Stimulated activated CD8-positive, alpha-beta memory T cell treated with anti-CD3 and anti-CD28 coated beads, Interleukin-12 subunit alpha, Interleukin-12 subunit beta, amount 100 ng/mL, for 1 hour (primary cell): ENCODE measurements around the gene FANCF.
"Not testable (repeated sequence)": the region's sequence is repeated elsewhere in the genome, so short reads cannot be mapped to it uniquely, and the experiment has no call there.

Experiments used
- DNase-seq: peaks from one replicate; pipeline ENCODE4 v3.0.0-alpha.2; 2020; ENCODE audit warnings: low read depth

The FANCF gene, protein sequence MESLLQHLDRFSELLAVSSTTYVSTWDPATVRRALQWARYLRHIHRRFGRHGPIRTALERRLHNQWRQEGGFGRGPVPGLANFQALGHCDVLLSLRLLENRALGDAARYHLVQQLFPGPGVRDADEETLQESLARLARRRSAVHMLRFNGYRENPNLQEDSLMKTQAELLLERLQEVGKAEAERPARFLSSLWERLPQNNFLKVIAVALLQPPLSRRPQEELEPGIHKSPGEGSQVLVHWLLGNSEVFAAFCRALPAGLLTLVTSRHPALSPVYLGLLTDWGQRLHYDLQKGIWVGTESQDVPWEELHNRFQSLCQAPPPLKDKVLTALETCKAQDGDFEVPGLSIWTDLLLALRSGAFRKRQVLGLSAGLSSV

DNA sequence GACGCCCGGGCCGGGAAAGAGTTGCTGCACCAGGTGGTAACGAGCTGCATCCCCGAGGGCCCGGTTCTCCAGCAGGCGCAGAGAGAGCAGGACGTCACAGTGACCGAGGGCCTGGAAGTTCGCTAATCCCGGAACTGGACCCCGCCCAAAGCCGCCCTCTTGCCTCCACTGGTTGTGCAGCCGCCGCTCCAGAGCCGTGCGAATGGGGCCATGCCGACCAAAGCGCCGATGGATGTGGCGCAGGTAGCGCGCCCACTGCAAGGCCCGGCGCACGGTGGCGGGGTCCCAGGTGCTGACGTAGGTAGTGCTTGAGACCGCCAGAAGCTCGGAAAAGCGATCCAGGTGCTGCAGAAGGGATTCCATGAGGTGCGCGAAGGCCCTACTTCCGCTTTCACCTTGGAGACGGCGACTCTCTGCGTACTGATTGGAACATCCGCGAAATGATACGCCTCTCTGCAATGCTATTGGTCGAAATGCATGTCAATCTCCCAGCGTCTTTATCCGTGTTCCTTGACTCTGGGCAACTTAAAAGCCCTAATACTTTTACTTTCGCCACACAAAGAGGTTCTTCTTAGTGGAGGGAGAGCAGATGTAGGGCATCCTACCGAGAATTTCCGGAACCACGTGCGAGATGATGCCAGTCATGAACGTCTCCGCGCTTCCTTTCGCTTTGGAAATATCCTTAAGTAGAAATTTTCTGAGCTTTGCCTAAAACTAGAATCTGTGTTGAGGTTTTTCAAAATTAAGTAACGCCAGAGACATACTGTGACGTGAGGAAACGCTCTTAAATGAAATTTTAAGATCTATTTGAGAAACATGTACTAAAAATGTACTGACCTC is at the start of gene FANCF:
TSS of gene FANCF (minus strand) at position 376 of the 840 bp plus-strand sequence. CDS start at position 363, 13 bp downstream.
- DNase-seq: peak; percentile 94

DNA sequence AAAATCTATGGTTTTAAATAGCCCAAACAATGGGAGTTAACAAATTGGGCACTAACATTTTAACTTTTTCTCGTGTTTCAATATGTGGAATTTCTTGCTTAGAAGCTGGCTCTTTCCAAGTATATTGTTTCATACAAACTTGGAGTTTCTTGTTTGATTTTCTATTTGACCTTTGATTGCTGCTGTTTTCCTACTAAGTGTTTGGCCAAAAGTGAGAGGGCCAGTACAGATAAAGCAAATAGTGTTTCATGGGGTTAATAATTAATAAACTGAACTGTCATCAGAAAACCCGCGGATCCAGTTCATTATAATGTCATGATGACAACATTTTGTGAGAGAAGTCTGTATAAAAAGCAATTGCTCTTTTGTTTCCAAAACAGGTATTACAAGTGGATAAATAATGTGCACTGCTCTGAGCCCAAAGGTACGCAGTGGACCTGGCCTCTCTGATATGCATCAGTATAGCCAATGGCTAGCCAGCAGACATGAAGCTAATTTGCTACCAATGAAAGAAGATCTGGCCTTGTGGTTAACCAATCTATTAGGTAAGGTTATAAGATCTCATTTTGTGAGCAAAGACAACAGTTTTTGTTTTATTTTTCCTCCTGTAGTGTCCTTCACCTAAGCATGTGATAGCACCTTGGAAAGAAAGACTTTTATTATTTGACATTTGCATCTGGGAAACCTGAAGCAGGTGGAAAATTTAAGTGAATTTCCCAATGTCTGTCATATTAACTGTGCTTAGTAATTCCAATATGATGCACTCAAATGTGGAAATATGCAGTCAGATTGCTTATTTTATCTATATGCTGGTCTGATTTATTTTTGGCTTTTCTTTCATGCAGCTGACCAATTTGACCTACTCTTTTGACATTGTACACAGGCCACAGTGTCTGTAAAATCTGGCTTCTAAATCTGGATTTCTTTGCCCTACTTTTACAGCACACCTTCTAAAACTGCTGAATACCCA is 49.1 kb upstream of the FANCF start:
- no peak for DNase-seq

DNA sequence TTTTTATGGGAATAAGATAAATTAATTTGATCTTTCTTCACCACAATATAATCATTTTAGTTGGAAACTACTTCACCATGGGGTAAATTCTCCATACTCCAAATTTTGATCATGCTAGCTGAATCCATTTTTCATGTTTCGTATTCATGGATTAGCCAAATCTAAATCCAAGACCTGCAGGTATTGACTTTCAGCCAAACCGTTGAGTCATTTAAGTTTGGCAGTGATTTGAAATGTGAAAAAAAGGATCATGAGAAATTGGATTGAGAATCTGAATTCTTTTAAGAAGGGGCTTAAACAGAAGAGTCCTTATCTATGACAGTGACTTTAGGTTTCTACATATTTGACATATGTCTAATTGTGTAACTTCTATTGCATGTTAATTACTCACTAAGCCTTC is 46.1 kb upstream of the FANCF start:
- DNase-seq: no peak

DNA sequence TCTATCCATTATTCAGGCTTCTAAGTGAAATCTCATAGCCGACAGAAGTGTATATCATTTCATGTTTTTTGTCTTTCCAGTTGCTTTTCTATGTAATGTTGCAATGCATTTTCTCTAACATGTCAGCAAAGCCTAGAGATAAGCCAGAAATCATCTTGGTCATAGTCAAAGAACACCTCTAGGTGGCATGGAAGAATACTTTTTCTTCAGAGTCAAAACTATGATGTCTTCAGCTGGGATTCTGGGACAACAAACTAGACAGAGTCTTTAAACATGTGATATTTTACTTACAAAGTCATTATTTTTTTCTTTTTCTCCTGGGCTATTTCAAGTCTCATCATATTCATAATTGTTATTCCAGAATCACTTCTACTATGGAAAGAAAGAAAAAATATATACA is 45.2 kb upstream of the FANCF start:
- DNase-seq: no peak

DNA sequence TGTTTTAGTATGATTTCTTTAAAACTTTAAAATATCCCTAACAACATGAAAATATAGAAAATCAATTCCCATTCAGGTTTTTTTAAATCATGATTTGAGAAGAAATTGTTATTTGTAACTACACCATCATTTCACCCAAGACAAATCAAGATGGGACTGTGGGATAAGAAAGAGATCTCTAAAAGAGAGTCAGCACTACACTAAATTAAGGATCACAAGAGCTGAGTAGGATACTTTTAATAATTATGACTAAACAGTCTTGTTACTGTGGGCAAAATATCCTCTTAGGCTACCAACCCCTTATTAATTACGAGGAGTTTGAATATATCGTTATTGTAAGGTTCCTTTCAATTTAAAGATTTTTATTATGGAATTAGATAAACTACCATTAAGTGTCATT is 43.7 kb upstream of the FANCF start:
- DNase-seq: no peak

DNA sequence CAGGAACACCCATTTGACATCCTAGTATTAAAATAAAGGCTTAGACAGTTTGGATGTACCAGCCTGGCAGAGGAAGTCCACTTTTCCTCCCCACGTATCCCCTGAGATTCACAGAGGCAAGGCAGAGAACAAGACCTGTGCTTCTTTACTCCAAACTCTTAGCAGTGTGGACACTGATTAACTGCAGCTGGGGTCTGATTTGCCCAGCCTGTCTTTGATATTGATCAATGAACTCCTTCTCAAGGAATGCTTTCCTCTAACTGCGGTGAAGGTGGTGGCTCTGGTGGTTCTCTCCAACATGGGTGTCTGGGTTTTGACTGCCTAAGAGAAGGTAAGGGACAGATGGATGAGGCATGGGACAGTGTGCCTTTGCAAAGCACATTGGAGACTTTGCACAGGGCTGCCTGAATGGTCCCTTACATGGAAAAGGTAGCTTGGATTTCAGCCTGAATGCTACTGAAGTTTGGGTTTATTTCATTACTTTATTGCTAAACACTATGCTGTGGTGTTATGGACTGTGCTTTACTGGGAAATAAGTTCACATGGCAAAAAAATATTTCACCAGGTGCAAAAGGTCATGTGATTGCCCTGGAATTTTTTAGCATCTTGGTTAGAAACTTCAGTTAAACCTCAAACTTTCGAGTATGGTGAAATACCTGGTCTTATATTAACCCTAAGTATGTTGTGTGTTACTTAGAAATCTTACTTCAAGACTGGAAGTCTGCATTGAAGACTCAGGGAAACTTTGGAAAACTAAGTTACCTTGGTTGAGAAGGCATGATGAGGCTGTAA is 42.6 kb upstream of the FANCF start:
- no peak for DNase-seq

DNA sequence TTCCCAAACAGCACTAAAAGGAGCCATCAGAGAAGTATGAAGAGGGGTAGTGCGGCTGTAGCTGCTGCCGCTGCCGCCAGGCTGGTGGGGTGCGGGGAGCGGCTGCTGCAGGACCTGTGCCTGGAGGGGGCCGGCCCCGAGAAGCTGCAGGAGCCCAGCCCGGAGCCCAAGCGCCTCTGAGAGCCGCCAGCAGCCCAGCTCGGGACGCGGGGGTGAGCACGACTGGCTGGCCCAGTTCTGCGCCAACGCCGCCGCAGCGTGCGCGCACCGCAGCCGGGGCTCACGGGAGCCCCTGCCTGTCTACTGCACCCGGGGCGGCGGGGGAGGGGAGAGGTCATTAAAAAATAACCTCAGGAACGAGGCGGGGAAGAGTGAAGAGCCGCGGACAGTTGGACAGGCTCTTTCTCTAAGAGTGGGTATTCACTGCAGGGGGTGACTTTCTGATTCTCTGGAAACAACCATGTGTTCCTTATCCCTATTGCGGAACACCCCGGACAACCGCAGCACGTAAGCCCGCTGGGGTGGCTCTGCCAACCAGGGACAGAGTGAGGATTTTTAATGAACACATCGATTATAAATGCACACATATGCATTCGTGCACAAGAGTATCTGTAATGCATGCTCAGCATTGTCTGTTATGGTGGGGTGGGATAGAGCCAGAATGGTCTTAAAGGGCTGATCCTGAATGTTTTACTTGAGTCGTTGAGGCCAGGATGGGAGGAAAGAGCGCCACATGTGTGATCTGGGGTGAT is 41.2 kb upstream of the FANCF start:
- no peak for DNase-seq

DNA sequence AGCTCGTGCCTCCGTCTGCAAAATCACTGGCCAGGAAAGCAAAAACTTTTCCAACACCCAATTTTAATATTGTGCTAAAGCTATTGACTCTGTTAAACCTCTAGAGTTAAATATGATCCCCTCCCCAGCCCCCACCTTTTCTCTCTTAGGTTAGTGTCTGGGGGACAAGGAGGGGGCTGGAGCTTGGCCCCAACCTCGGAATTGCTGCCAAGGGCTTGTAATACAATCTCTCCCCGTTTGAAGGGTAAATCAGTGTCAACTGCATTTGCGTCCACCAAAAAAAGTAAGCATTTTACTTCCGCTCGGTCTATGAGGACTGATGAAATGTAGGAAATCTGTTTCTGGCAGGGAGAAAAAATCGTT is 40.7 kb upstream of the FANCF start, which contains the start of gene GAS2:
TSS of gene GAS2 (plus strand) at position 287 of the 363 bp plus-strand sequence. CDS start 8,259 bp downstream, outside the sequence.
- DNase-seq: no peak

DNA sequence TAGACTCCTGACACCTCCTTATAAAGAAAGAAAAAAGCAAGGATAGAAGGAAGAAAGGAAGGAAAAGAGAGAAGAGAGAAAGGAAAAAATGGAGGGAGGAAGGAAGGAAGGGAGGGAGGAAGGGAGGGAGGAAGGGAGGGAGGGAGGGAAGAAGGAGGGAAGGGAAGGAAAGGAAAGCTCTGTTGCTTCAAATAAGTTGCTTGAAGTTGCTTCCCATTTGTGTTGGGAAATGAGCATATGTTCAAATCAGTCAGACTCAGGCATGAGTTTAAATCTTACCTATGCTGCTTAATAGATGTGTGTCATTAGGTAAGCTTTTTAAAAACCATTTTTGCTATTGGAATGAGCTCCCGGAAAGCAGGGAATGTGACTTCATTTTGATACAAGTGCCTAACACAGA is 34.2 kb upstream of the FANCF start:
- no peak for DNase-seq

DNA sequence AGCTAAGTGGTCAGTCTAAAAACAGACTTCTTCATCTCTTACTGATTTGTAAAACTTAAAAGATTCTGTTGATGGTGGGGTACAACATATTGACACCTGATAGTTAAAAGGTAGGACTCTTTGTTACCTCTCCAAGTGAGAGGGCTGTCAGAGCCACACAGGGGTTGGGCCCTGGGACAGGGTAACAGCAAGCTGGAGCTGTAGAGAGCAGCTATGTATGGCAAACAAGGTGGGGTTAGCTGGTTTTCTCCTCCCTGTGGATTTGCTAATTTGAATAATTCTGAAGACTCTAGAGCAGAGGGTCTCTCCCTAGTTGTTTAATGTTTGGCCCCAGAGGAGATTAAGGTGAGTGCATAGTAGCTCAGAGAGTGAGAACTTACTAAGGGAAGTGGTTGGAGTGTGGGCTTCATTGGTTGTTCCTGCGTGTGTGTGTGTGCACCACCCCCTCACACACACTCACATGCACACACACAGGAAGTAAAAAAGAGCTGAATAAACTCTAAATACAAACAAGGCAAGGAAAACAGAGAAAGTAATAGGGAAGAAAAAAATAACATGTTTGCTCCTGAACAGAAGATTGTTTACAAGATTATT is 31.6 kb upstream of the FANCF start:
- no peak for DNase-seq

DNA sequence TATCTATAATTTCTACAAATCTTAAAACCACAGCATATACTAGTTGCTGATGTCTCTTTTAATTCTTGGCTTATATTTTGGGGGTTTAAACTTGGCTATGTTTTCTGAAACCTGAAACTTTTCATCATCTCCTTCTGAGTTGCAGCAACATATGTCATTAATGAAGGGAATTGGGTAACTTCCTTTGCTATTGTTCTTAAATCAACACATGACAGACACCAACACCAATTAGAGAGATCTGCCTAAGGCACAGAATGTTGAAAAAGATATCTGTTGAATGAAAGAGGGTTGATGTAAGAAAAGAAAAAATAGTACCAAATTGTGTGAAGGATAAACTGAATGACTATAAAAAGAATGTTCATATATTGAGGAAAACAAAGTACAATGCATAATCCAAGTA is 30.5 kb upstream of the FANCF start:
- DNase-seq: no peak

DNA sequence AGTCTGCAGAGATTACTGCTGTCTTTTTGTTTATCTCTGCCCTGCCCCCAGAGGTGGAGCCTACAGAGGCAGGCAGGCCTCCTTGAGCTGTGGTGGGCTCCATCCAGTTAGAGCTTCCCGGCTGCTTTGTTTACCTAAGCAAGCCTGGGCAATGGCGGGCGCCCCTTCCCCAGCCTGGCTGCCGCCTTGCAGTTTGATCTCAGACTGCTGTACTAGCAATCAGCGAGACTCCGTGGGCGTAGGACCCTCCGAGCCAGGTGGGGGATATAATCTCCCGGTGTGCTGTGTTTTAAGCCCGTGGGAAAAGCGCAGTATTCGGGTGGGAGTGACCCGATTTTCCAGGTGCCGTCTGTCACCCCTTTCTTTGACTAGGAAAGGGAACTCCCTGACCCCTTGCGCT is 26.7 kb upstream of the FANCF start:
- DNase-seq: not testable (repeated sequence)

DNA sequence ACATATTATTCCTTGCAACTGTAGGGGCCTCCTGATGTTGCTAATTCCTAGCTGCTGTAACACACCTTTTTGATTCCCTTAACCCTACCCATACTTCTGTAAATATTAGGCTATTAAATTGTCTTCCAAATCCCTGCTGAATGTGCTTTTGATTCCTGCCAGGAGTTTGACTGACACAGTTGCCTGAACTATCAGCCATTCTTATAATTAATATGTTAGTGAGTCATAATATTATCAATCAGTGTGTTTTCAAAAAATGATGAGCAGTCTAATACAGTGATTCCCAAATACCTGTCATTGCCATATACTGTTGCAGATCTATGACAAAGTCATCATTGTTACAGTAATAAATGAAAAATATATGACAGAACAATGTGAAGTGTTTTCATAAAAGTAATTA is 15.9 kb upstream of the FANCF start:
- no peak for DNase-seq

DNA sequence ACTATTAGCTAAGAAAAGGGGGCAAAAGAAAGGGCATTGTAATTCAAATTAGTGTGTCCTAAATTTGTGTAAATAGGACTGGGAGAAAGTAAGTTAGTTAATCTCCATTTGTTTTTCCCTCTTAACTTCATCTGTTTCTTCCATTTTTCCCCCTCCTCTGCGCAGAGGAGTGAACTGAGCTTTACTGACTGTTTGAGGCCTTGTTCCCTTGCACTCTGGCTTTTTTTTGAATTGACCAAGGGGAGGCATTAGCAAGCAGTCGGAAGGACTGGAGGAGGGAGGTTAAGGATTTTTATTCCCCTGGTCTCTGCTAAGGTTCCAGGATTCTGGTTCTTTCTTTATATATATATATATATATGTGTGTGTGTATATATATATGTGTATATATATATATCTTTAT is 15.2 kb upstream of the FANCF start:
- no peak for DNase-seq

DNA sequence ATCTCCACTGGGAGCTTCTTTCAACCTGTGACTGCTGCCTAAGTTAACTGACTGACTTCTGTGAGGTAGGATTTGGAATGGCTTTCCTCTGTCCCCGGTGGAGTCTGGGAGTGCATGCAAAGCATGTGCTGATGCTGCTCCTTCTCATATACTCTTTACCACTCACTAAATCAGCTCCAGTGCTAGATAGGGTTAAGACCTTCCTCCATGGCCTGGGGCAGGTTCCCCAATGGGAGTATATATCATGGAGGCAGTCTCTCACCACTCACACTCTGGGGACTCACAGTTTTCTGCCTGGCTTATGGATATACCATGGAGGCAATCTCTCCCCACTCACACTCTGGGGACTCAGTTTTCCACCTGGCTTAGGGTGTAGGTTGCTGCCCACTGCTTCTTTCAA is 10.1 kb upstream of the FANCF start:
- no peak for DNase-seq

DNA sequence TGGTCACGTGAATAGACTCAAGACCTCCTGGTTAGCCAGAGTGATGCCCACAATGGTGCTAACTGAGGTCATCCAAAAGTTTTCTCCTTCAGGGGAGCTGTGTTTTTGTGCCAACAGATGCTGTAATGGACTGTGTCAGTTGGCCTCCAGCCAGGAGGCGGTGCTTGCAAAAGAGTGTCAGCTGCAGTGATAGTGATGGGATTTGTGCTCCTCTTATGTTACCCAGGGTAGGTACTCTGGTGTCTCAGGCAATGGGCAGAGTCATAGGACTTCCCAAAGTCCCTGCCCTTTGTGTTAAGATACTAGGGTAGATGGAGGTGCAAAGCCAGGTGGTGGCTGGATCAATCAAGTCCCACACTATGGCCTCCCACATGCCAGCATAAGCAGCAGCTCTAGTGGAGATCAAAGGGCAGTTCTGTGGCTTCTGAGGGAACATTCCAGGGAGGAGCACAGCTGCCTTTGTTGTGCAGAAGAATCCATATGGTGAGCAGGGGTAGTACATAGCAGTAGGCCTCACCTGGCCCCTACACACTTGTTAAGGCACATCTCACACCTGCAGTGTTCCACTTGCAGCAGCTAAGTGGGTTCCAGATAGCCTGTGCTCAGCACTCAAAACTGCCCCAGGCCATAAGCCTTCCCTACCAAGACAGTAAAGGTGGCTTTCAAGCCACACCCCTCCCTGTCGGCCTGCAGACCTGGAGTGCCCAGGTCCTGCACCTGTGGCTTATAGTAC is 9.4 kb upstream of the FANCF start:
- DNase-seq: no peak

DNA sequence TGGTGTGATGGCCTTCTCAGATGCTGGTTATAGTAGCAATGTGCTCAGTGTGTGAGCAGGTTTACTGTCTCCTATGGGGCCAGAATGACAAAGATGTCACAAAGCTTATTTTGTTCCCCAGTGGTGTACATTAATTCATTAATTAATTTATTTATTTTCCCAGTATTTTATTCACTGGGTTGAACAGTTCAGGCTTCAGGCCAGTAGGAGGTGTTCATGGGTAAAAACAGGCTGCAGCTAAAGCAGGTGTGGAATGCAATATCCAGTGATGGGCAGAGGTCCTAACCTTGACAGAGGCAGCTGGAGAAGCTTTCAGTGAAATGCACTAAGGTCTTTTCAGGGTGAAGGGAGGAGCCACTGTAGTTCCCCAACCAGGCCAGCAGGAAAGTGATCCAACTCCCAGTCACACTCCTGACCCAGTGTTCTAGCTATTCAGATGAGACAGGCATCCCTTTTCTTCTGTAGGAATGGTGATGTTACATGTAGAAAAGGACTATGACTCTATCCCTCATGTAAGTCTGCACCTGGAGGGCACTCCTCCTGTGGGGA is 7.8 kb upstream of the FANCF start:
- DNase-seq: no peak

DNA sequence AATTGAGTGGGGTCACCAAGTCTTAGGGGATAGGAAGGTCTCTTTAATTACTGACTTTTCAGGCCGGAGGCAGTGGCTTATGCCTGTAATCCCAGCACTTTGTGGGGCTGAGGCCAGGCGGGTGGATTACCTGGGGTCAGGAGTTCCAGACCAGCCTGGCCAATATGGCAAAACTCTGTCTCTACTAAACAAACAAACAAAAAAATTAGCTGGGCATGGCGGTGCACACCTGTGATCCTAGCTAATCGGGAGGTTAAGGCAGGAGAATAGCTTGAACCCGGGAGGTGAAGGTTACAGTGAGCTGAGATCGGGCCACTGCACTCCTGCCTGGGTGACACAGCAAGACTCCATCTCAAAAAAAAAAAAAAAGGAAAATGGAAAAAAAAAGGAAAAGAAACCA is 1.8 kb upstream of the FANCF start:
- no peak for DNase-seq

DNA sequence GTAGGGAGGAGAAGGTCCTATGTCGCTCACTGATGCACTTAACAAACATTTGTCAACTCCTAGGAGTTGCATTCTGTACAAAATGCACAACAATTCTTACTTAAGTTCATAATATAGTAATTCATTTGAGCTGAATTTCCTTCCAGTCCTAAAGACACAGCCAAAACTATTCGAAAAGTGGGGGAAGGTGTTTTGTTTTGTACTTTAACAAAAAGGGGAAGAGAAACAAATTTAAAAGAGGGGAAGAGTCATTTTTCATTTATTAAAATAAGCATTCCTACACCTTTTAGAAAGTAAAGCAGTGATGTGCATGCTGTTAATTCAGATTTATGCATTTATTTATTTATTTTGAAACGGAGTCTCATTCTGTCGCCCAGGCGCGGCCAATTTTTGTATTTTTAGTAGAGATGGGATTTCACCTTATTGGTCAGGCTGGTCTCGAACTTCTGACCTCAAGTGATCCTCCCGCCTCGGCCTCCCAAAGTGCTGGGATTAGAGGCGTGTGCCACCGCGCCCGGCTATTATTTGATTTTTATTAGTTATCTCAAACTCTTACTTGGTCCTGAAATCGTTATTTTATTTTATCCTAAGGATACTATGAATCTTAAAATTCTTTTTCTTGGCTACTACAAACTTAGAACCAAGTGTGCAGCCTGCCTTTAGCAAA is 1.1 kb upstream of the FANCF start:
- no peak for DNase-seq
